B cell (primary cell): ENCODE results near the gene ARHGAP22. TPM values are rescaled to one million over a fixed set of nuclear protein-coding genes. Genes with fewer than 3 reads are reported as not detected.

ENCODE experiments used
- ATAC-seq: fragments of 200-7000 bp; cut with Tn5 transposase; one replicate; pipeline ENCODE4 v1.10.0; 2021; ENCODE audit warnings: low read depth, mild to moderate bottlenecking, moderate number of reproducible peaks, moderate library complexity
- CTCF ChIA-PET: fragments of 350-600 bp; sonication (Branson Sonifier 250); formaldehyde crosslinking; loops from one replicate; lab custom pipeline; 2021; ENCODE audit warnings: antibody characterized with exemption, inconsistent platforms; lab: Charles Lee
- POLR2A ChIA-PET: fragments of 350-600 bp; sonication (Branson Sonifier 250); formaldehyde crosslinking; loops from one replicate; lab custom pipeline; 2021; ENCODE audit warnings: antibody characterized with exemption; lab: Charles Lee
- DNase-seq: peaks from one replicate; pipeline ENCODE4 v3.0.0; 2013
- H2AFZ ChIP-seq: 2 replicates; pipeline ENCODE4 v1.6.1; 2012; ENCODE audit warnings: mild to moderate bottlenecking, low read depth, low read length; ENCODE audit not compliant: insufficient read depth, poor library complexity, severe bottlenecking
- H3K27ac ChIP-seq, 2 donors: 1 replicate in 1 of 2; 2 replicates in 1 of 2; pipeline ENCODE4 v1.5.1; 2012 to 2013; ENCODE audit warnings: low read length in 2 of 2, mild to moderate bottlenecking in 2 of 2, moderate library complexity in 1 of 2
- H3K27me3 ChIP-seq, 4 experiments: fragments of 200-600 bp in 1 of 4; sonication (generic) in 1 of 4; replicated peaks in 1 of 4; 1 replicate in 2 of 4; 2 replicates in 2 of 4; pipeline versions ENCODE4 v1.6.1 to v1.7.0; 2013 to 2016; ENCODE audit warnings: low read length in 3 of 4, mild to moderate bottlenecking in 2 of 4, mixed read lengths in 1 of 4, moderate library complexity in 1 of 4; ENCODE audit not compliant: insufficient read depth in 4 of 4, control insufficient read depth in 3 of 4; ENCODE audit errors: control extremely low read depth in 1 of 4
- H3K36me3 ChIP-seq, 2 experiments: replicated peaks in 1 of 2; 1 replicate in 1 of 2; 2 replicates in 1 of 2; pipeline versions ENCODE4 v1.6.1 to v1.7.1; 2013; ENCODE audit warnings: low read length in 1 of 2; ENCODE audit not compliant: insufficient read depth in 2 of 2, control insufficient read depth in 1 of 2; ENCODE audit errors: control extremely low read depth in 1 of 2, extremely low read depth in 1 of 2
- H3K4me1 ChIP-seq, 2 donors: fragments of 200-600 bp in 1 of 2; sonication (generic) in 1 of 2; 1 replicate in 1 of 2; 2 replicates in 1 of 2; pipeline versions ENCODE4 v1.5.1 to v1.6.1; 2013 to 2017; ENCODE audit warnings: low read length in 2 of 2; ENCODE audit not compliant: control insufficient read depth in 2 of 2, insufficient read depth in 2 of 2
- H3K4me2 ChIP-seq: replicated peaks from 2 replicates; pipeline ENCODE3; 2012; ENCODE audit warnings: mild to moderate bottlenecking, low read depth, low read length; ENCODE audit not compliant: poor library complexity, severe bottlenecking
- H3K4me3 ChIP-seq, 5 experiments: fragments of 200-600 bp in 1 of 5; sonication (generic) in 1 of 5; 1 replicate in 3 of 5; 2 replicates in 2 of 5; pipeline versions ENCODE4 v1.5.1 to v1.7.0; 2011 to 2016; ENCODE audit warnings: low read length in 4 of 5, mild to moderate bottlenecking in 4 of 5, low read depth in 2 of 5, control low read depth in 1 of 5, moderate library complexity in 1 of 5; ENCODE audit not compliant: insufficient read depth in 1 of 5; ENCODE audit errors: control extremely low read depth in 1 of 5, extremely low read depth in 1 of 5
- H3K79me2 ChIP-seq: fragments of 200-600 bp; sonication (generic); one replicate; pipeline ENCODE4 v1.6.0; 2016; ENCODE audit warnings: low read length; ENCODE audit not compliant: control insufficient read depth, insufficient read depth
- H3K9ac ChIP-seq: fragments of 200-600 bp; sonication (generic); 2 replicates; pipeline ENCODE4 v1.6.1; 2017; ENCODE audit warnings: mild to moderate bottlenecking, low read length, moderate library complexity
- H3K9me3 ChIP-seq, 3 donors: one replicate each; pipeline versions ENCODE4 v1.6.1 to v1.7.1; 2013; ENCODE audit warnings: low read length in 2 of 3; ENCODE audit not compliant: control insufficient read depth in 2 of 3, insufficient read depth in 1 of 3; ENCODE audit errors: control extremely low read depth in 1 of 3
- H4K20me1 ChIP-seq: 2 replicates; pipeline ENCODE4 v1.6.0; 2012; ENCODE audit warnings: mild to moderate bottlenecking, low read length; ENCODE audit not compliant: insufficient read depth, control insufficient read depth, poor library complexity, severe bottlenecking
- H3K27ac Mint-ChIP-seq: one replicate; pipeline ENCODE4 v1.8.0; 2021; ENCODE audit warnings: mixed read lengths
- H3K27me3 Mint-ChIP-seq: one replicate; pipeline ENCODE4 v1.8.0; 2021; ENCODE audit warnings: mixed read lengths
- H3K4me1 Mint-ChIP-seq: one replicate; pipeline ENCODE4 v1.8.0; 2021; ENCODE audit warnings: mixed read lengths
- H3K4me3 Mint-ChIP-seq: one replicate; pipeline ENCODE4 v1.8.0; 2021; ENCODE audit warnings: mixed read lengths
- H3K9me3 Mint-ChIP-seq: one replicate; pipeline ENCODE4 v1.8.0; 2022; ENCODE audit warnings: mixed read lengths; ENCODE audit not compliant: insufficient read depth
- EZH2 ChIP-seq: IDR thresholded peaks from 2 replicates; pipeline ENCODE4 v1.6.1; 2012; ENCODE audit warnings: borderline replicate concordance, low read depth, mild to moderate bottlenecking, moderate library complexity, low read length; ENCODE audit not compliant: insufficient read depth, poor library complexity, severe bottlenecking
- WGBS: methylation state at CpG from one replicate; pipeline ENCODE4 v1.1.5; 2013; ENCODE audit warnings: missing lambda C conversion rate; ENCODE audit not compliant: insufficient coverage; 5-methylcytosine and 5-hydroxymethylcytosine counted together
- intact Hi-C: fragments of 100-400 bp; cut with micrococcal nuclease; formaldehyde crosslinking; loops from one replicate; pipeline ENCODE4 v1.10.0; 2022
- polyA plus RNA-seq: library from polyadenylated mRNA; depleted of rRNA; stranded (reverse); fragments of >200 nt; gene quantifications from 2 replicates; pipeline ENCODE4 v1.2.3, GENCODE V29; 2012
- total RNA-seq, 2 donors: library from RNA; stranded (reverse); fragments of 120-200 nt in 1 of 2; gene quantifications; 1 replicate in 1 of 2; 2 replicates in 1 of 2; pipeline versions ENCODE4 v1.2.3 to v1.2.4, GENCODE V29; 2013 to 2022
- TF ChIP-seq, protein P1 (sequence below): fragments of 200-600 bp; IDR thresholded peaks from one replicate; pipeline ENCODE4 v1.8.0; 2022; ENCODE audit warnings: antibody characterized with exemption, mild to moderate bottlenecking

Gene ARHGAP22
- total and polyA plus RNA-seq, 2 donors (not counting 1 experiment from before 2014, with no cell fraction given) = 1.9 to 2.0 TPM

DNA sequence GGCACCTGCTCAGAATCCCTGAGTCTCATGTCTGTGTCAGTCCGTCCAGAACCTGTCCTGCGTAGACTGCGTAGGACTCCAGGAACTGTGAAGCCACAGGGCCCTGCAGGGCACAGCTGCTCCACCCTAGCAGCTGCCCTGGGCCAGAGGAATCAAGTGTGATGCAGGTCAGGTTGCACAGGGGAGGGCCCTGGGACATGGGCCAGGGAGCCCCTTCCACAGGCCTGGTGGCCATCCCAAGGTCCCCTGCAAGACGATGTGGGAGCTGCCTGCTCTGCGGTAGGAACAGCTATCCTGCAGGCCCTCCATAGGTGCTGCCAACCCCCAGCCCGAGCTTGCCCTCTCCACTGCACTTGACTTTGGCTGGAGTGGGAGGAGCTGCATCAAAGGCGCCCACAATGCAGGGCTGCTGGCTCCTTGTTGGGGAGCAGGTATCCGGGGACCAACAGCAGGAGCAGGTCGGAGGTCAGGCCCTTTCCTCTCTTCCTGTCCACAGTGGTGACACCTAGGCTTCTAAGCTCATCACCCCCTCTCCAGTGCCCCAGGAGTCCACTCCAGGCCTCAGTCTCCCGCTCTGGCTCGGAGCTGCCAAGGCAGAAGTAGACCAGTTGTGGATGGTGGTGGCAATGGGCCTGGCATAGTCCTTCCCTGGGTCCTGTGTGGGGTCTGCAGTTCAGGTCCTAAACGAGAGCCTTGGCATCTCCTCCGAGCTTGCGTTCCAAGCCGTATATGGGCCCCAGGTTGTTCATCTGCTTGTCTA lies 149.3 kb downstream of the ARHGAP22 start:
- Mint-ChIP-seq H3K9me3 (no peaks in the 10 kb centered on the region), H3K27me3 (no peaks in the 10 kb centered on the region), H3K4me1 (peaks cover 9% of the 10 kb centered on the region), H3K4me3 (no peak overlapping the region), H3K27ac (no peak overlapping the region)
- peaks cover 13 to 17% of the 10 kb centered on the region in 2 donors for H3K4me1 ChIP-seq
- H3K27ac ChIP-seq = no peak overlapping the region
- H3K36me3 ChIP-seq = no peaks in the 10 kb centered on the region
- peak overlapping the region; percentile 57 for H3K4me2 ChIP-seq
- H4K20me1 ChIP-seq = no peaks in the 10 kb centered on the region
- no peak for DNase-seq
- H2AFZ ChIP-seq = no peak overlapping the region
- intact Hi-C loops = no loop called here
- CTCF ChIA-PET = no interaction called here
- H3K27me3 ChIP-seq = peaks cover 0 to 3% (median 0%) of the 10 kb centered on the region in 4 experiments
- peaks cover 0 to 4% (median 0%) of the 10 kb centered on the region in 3 donors for H3K9me3 ChIP-seq
- no peak overlapping the region for H3K9ac ChIP-seq
- no peak for TF ChIP-seq EZH2
- TF ChIP-seq, protein P1, sequence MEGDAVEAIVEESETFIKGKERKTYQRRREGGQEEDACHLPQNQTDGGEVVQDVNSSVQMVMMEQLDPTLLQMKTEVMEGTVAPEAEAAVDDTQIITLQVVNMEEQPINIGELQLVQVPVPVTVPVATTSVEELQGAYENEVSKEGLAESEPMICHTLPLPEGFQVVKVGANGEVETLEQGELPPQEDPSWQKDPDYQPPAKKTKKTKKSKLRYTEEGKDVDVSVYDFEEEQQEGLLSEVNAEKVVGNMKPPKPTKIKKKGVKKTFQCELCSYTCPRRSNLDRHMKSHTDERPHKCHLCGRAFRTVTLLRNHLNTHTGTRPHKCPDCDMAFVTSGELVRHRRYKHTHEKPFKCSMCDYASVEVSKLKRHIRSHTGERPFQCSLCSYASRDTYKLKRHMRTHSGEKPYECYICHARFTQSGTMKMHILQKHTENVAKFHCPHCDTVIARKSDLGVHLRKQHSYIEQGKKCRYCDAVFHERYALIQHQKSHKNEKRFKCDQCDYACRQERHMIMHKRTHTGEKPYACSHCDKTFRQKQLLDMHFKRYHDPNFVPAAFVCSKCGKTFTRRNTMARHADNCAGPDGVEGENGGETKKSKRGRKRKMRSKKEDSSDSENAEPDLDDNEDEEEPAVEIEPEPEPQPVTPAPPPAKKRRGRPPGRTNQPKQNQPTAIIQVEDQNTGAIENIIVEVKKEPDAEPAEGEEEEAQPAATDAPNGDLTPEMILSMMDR = no peak
- no peak overlapping the region for H3K4me3 ChIP-seq
- ATAC-seq = no peak
- H3K79me2 ChIP-seq = no peaks in the 10 kb centered on the region
- POLR2A ChIA-PET = no interaction called here
- WGBS = 95% methylated on average over 14 of the region's 15 CpGs

DNA sequence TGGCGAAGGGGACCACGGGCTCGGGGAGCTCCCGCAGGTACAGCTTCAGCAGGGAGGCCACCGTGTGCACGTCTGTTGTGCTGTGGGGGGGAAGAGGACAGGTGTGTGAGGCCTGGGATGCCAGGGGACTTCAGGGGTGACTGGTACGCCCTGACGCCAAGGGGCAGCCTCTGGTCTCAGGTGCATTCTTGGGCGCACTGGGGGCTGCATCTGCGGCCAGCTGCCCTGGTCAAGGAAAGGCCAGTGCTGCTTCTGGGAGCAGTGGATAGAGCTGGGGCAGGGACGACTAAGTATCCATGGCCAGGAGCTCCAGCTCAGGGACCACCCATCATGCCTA lies 149.8 kb downstream of the ARHGAP22 start:
- no peaks in the 10 kb centered on the region for H3K79me2 ChIP-seq
- ChIA-PET CTCF (no interaction called here), POLR2A (no interaction called here)
- no peak overlapping the region for H3K4me2 ChIP-seq
- DNase-seq = no peak
- H3K4me1 Mint-ChIP-seq = peaks cover 9% of the 10 kb centered on the region
- no peak overlapping the region for H3K4me3 Mint-ChIP-seq
- H3K27me3 ChIP-seq = peaks cover 0 to 3% (median 0%) of the 10 kb centered on the region in 4 experiments
- H3K9ac ChIP-seq = no peak overlapping the region
- intact Hi-C loops = no loop called here
- no peaks in the 10 kb centered on the region for H3K36me3 ChIP-seq
- peaks cover 13 to 17% of the 10 kb centered on the region in 2 donors for H3K4me1 ChIP-seq
- H4K20me1 ChIP-seq = no peaks in the 10 kb centered on the region
- 96% methylated on average over 11 of the region's 11 CpGs for WGBS
- peaks cover 0 to 4% (median 0%) of the 10 kb centered on the region in 3 donors for H3K9me3 ChIP-seq
- no peak overlapping the region for H3K4me3 ChIP-seq
- H3K27ac ChIP-seq = no peak overlapping the region
- TF ChIP-seq EZH2 = no peak
- TF ChIP-seq, protein P1 = no peak
- H2AFZ ChIP-seq = no peak overlapping the region
- H3K27ac Mint-ChIP-seq = no peak overlapping the region
- no peaks in the 10 kb centered on the region for H3K27me3 Mint-ChIP-seq
- no peaks in the 10 kb centered on the region for H3K9me3 Mint-ChIP-seq
- no peak for ATAC-seq
